SK-N-SH (cell line): ENCODE results near the gene IL37.

Experiments used
- CHD2 ChIP-seq: fragments of 150-350 bp; IDR thresholded peaks from 2 replicates; pipeline ENCODE4 v1.6.1; 2018; ENCODE audit warnings: low read length; ENCODE audit not compliant: partially characterized antibody
- ELF1 ChIP-seq: IDR thresholded peaks from 2 replicates; pipeline ENCODE4 v1.4.0; 2012
- GABPA ChIP-seq: IDR thresholded peaks from 2 replicates; pipeline ENCODE4 v1.4.0; 2012; ENCODE audit warnings: low read depth, mild to moderate bottlenecking
- POLR2AphosphoS5 ChIP-seq: IDR thresholded peaks from 2 replicates; pipeline ENCODE4 v1.6.1; 2012; ENCODE audit warnings: low read depth, low read length
- RXRA ChIP-seq: IDR thresholded peaks from 2 replicates; pipeline ENCODE4 v1.4.0; 2012; ENCODE audit warnings: low read depth, mild to moderate bottlenecking, borderline replicate concordance
- TAF1 ChIP-seq: IDR thresholded peaks from 2 replicates; pipeline ENCODE4 v1.6.1; 2012; ENCODE audit warnings: low read depth, mild to moderate bottlenecking, low read length, moderate library complexity, borderline replicate concordance
- TEAD4 ChIP-seq: IDR thresholded peaks from 2 replicates; pipeline ENCODE4 v1.4.0; 2012; ENCODE audit warnings: mild to moderate bottlenecking, borderline replicate concordance; ENCODE audit not compliant: insufficient read depth
- YY1 ChIP-seq: IDR thresholded peaks from 2 replicates; pipeline ENCODE4 v1.4.0; 2012; ENCODE audit warnings: low read depth, mild to moderate bottlenecking
- TF ChIP-seq, protein P1 (sequence below): fragments of 200-600 bp; sonication (generic); IDR thresholded peaks from 2 replicates; pipeline ENCODE4 v1.6.1; 2017; ENCODE audit warnings: antibody characterized with exemption, mild to moderate bottlenecking, moderate library complexity
- TF ChIP-seq, protein P2 (sequence below): IDR thresholded peaks from 2 replicates; pipeline ENCODE4 v1.4.0; 2012; ENCODE audit warnings: low read depth, borderline replicate concordance

DNA sequence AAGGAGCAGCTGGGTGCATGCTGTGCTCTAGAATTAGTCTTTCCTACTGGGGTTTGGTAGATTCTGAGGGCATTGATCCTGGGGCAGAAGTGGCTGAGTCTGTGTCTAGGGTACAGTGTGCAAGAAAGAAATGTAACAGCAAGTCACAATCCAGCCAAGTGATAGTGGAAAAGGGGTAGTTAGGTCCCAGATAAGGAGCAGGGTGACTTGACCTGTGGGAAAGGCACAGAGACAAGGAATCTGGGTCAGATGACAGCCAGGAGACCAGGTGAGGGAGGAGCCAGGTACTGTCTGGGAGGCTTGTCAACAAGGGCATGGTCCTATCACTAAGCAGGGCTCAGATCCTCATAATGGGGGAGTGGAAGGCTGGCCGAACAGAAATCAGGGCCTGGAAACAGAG, 8.1 kb downstream of the IL37 start:
- TF ChIP-seq, protein P1, sequence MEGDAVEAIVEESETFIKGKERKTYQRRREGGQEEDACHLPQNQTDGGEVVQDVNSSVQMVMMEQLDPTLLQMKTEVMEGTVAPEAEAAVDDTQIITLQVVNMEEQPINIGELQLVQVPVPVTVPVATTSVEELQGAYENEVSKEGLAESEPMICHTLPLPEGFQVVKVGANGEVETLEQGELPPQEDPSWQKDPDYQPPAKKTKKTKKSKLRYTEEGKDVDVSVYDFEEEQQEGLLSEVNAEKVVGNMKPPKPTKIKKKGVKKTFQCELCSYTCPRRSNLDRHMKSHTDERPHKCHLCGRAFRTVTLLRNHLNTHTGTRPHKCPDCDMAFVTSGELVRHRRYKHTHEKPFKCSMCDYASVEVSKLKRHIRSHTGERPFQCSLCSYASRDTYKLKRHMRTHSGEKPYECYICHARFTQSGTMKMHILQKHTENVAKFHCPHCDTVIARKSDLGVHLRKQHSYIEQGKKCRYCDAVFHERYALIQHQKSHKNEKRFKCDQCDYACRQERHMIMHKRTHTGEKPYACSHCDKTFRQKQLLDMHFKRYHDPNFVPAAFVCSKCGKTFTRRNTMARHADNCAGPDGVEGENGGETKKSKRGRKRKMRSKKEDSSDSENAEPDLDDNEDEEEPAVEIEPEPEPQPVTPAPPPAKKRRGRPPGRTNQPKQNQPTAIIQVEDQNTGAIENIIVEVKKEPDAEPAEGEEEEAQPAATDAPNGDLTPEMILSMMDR, result no peak
- TF ChIP-seq, protein P2, sequence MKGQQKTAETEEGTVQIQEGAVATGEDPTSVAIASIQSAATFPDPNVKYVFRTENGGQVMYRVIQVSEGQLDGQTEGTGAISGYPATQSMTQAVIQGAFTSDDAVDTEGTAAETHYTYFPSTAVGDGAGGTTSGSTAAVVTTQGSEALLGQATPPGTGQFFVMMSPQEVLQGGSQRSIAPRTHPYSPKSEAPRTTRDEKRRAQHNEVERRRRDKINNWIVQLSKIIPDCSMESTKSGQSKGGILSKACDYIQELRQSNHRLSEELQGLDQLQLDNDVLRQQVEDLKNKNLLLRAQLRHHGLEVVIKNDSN, result no peak
- TF ChIP-seq POLR2AphosphoS5 (no peak), TEAD4 (no peak), GABPA (no peak), CHD2 (no peak), RXRA (no peak), TAF1 (no peak), ELF1 (no peak), YY1 (no peak)
